GM18873 (cell line): ENCODE data around the gene IMMP1L.

Experiments used
- ATAC-seq: cut with Tn5 transposase; IDR thresholded peaks from one replicate; pipeline ENCODE4 v1.9.1; 2021; ENCODE audit warnings: mild to moderate bottlenecking, moderate library complexity, moderate number of reproducible peaks; ENCODE audit not compliant: unreplicated experiment, low FRiP score

The IMMP1L gene

DNA sequence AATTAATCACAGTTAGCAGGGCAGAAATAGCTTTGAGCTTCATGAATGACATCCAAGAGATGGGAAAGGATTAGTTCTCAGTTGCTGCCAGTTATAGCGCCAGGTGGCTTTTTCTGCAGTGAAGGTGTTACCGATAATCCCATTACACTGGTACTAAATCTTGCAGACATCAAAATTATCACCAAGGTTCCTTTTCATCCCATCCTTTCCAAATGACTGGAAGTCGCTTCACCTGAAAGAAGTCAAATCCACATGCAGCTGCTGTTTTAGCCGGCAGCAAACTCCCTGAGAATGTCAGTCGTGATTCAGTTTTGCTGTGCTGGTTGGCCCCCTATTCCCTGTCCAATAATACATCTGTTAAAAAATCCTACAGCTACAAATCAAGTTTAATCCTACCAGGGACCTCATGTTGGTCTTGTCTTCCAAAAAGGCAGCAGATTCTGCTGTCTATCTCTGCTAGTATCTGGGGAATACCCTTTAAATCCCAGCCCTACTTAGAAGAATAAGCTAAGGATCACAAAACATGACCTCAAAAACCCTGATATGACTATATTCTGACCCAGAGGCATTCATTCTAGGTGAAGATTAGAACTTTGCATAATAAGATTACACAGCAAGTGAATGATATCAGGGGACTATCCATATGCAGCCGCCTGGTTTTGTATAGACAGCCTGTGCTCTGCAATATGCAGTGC lies 31.7 kb downstream of the IMMP1L start:
- no peak for ATAC-seq

DNA sequence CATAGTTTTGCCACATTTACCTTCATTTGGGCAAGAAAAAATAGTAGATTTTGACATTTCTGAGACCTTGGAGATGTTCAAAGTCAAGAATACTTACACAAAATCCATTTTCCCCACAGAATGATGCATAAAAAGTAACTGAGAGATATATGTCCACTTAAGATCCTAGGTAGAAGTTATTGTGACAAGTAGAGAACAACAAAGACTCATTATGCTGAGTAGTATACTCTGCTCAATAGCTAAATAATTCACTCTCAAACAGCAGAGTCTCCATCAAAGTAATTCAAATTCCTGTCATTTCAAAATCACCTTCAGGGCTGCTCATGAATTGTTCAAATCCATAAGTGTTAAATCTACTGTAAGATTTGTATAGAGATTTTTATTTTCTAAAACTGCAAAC lies 35.3 kb downstream of the IMMP1L start:
- ATAC-seq, result no peak

DNA sequence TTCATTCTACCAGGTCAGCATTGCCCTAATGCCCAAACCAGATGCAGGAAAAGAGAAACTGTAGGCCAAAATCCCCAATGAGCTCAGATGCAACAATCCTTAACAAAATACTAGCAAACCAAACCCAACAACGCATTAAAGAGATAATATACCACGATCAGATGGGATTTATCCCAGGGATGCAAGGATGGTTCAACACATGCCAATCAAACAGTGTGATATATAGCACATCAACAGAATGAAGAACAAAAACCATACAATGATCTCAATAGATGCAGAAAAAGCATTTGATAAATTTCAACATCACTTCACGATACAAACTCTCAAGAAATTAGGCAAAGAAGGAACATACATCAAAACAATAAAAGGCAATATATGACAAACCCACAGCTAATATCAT lies 45.0 kb downstream of the IMMP1L start:
- no peak for ATAC-seq

DNA sequence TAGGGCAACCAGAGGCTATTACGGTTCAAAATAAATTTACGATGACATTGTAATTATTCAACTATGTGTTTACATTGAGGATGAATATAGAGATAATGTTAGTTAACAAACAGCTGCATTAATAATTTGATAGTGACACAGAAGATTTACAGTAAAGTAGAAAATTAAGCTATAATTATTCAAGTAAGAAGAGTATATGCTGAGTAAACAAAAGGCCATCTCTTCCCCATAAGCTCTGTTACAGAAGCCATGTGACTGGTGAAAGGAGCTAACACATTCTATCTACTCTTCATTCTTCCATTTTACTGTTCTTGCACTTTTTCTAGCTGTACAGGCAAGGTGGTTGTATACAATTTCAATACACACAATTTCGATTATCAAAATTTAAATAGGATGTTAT lies 54.2 kb downstream of the IMMP1L start:
- no peak for ATAC-seq

- ATAC-seq, result no peak
These were observed 58.6 kb downstream of the IMMP1L start for GRCh38 chr11:31450841-31451240.

DNA sequence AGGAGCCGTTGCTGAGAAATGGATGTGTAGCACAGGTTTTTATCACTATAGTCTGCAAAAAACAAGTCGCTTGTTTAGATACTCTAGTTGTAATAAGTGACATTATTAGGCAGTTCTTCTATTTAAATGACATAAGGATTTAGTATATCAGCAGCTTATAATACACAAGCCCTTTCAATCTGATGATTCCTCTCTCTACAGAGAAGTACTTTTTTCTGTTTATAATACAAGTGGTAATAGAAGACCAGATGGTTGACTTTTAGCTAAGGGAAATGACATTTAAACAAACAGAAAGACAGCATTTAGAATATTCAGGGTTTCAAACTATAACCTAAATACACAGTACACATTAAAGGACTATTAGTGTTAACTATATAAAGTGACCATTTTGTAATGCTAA lies 60.4 kb downstream of the IMMP1L start:
- no peak for ATAC-seq

GRCh38 chr11:31445621-31446020 lies 63.8 kb downstream of the IMMP1L start:
- no peak for ATAC-seq

GRCh38 chr11:31443802-31444201 lies 65.6 kb downstream of the IMMP1L start:
- ATAC-seq, result no peak

DNA sequence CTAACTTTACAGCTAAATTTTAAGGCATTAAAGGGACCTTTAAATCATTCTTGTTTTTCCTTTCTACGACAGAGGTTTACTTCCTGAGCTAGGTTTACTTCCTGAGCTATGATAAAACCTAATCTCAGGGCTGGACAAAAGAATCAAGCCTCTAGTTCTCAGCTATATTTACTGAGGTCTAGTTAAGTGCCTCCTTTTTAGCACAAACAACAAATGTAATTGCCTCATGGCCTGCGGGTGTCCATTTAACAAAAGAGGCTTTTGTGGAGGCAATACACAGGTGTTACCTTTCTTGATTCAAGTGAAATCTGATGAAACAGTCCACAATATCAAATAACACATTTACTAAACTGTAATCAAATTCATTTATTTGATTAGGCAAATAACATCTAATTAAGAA lies 67.3 kb downstream of the IMMP1L start:
- ATAC-seq, result no peak

DNA sequence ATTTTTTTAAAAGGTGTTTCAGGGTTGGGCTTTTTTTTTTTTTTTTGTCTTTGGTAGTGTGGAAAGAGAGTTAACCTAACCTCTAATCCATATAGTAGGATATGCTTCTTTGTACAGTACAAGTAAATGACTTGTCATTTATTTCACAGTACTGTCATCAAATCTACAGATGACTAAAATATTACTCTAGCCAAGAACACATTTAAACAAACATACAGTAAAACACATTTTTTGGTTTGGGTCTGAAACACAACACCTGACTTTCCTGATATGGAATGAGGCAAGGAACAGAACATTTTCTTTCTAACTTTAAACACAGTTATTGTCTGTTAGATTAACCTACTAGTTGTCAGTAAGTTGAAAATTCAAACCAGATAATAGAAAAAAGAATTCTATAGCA lies 68.1 kb downstream of the IMMP1L start:
- ATAC-seq, result no peak

GRCh38 chr11:31437742-31438435 lies 71.5 kb downstream of the IMMP1L start:
- no peak for ATAC-seq

GRCh38 chr11:31433851-31434250 lies 75.6 kb downstream of the IMMP1L start:
- no peak for ATAC-seq

DNA sequence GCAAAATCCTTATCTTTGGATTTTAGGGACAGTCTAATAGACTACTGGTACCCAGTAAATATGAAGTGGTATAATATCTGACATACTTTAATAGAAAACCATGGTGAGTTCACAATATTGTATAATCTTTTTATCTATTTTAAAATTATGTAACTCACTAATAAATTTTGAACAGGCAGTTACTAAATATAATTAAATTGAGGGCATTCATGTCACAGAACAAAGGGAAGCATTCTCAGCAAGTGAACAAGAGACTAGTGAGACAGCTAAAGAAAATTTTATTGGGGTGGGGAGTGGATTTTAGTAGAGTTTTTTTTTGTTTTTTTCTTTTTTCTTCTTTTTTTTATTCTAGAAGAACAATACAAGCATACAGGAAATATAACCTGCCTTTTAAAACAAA lies 84.8 kb downstream of the IMMP1L start:
- no peak for ATAC-seq

- ATAC-seq, result no peak
These were observed 86.7 kb downstream of the IMMP1L start for GRCh38 chr11:31422703-31423102.

DNA sequence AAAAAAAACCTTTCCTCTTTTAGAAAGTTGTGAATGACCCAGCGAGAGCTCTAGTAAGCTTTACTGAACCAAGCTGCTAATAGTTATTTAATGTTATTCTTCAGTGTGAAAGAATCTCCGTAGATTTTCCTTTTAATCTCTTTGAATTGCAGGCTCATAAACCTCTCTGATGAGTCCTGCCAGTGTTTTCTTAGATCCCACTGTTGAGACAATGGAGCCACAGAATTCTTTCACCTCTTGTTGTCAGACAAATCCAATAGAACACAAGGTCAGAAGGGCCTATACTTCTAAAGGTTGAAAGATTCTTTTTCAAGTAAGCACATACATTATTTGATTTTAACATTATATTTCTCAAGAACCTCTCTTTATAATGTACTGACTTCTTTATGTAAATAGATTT lies 87.6 kb downstream of the IMMP1L start:
- no peak for ATAC-seq

DNA sequence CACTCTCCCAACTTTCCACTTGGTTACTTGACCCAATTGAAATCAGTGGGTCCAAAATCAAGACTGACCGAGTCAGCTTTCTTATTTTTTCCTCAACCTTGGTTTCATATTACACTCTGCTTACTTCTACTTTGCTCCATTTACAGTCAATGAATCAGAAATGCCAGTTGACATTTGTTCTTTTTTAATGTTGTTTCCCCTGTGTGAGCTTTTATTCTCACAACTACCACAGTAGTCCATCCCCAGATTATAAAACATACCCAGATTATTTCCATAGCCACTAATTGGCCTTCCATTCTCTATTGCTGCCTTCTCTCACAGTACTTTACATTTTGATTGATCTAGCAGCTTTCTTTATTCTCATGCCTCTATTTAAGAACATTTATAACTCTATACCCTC lies 89.8 kb downstream of the IMMP1L start:
- no peak for ATAC-seq

DNA sequence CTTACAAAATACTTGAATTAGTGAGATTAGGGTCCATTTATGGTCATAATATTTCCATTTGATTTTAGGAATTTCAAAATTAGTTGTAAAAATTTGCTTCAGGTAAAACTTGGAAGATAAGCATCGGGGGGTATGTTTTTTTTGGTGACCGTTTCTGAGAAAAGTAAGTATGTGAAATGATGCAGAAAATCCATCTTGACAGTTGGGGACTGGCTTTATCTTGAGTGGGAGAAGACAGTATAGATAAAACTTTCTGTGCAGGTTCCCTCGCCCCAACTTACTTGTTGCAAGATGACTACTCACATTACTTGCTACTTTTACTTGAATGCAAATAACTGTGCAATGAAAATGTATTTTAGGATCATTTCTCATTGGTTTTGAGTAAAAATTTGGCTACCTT lies 90.3 kb downstream of the IMMP1L start:
- no peak for ATAC-seq

DNA sequence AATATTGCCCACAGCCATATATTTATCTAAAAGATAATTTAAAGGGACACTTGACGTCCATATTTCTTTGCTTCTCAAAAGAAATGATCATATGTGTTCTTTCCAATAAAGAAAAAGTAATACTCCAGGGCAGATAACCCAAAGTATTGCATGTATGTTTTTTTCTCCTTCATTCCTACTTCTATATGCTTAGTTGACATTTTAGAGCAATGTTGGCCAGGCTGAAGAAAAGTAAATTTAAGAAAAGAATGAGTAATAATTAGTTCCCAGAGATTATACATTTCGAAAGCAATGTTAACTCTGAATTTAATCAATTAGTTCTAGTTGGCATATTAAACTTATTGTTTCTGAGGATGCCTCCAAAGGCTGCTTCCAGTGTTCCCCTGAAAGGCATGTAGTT lies 91.6 kb downstream of the IMMP1L start:
- no peak for ATAC-seq

GRCh38 chr11:31417357-31417756 lies 92.1 kb downstream of the IMMP1L start:
- ATAC-seq, result no peak

- no peak for ATAC-seq
These were observed 94.0 kb downstream of the IMMP1L start for GRCh38 chr11:31415435-31415834.

GRCh38 chr11:31414338-31414737 lies 95.1 kb downstream of the IMMP1L start:
- no peak for ATAC-seq

GRCh38 chr11:31412946-31413345 lies 96.5 kb downstream of the IMMP1L start:
- ATAC-seq, result no peak
